AG04450 (cell line): Measurements from ENCODE around the gene ZNF592. TPM values are rescaled to one million over a fixed set of nuclear protein-coding genes. Genes with fewer than 3 reads are reported as not detected.

Source experiments
- CTCF ChIA-PET: fragments of 300-600, 350-600 bp; formaldehyde crosslinking; extraction: SDS; loops from one replicate; lab custom pipeline; 2022; ENCODE audit warnings: antibody characterized with exemption, inconsistent platforms; lab: Charles Lee
- POLR2A ChIA-PET: fragments of 350-600 bp; formaldehyde crosslinking; extraction: SDS; loops from one replicate; lab custom pipeline; 2021; ENCODE audit warnings: antibody characterized with exemption, inconsistent platforms; lab: Yijun Ruan, JAX
- DNase-seq: peaks from one replicate; pipeline ENCODE4 v3.0.0-alpha.2; 2011; ENCODE audit warnings: low read depth, low spot score
- H3K27ac ChIP-seq: one replicate; pipeline ENCODE4 v1.5.1; 2012; ENCODE audit warnings: low read depth, low read length, control low read depth
- H3K27me3 ChIP-seq: one replicate; pipeline ENCODE4 v1.6.0; 2012; ENCODE audit warnings: low read length; ENCODE audit not compliant: control insufficient read depth, insufficient read depth
- H3K4me3 ChIP-seq: 2 replicates; pipeline ENCODE4 v1.5.1; 2011; ENCODE audit warnings: mild to moderate bottlenecking, low read depth, low read length, control low read depth
- H3K9me3 ChIP-seq: 2 replicates; pipeline ENCODE4 v1.5.1; 2012; ENCODE audit warnings: low read length; ENCODE audit not compliant: control insufficient read depth, insufficient read depth
- polyA plus RNA-seq: library from polyadenylated mRNA; depleted of rRNA; stranded (reverse); fragments of >200 nt; gene quantifications from 2 replicates; pipeline ENCODE4 v1.2.3, GENCODE V29; 2011
- TF ChIP-seq, protein P1 (sequence below): IDR thresholded peaks from 2 replicates; pipeline ENCODE4 v1.5.1; 2011; ENCODE audit warnings: low read depth, low read length, control low read depth, inconsistent platforms

The ZNF592 gene
- polyA plus RNA-seq, 1 experiment = 6.2 TPM

DNA sequence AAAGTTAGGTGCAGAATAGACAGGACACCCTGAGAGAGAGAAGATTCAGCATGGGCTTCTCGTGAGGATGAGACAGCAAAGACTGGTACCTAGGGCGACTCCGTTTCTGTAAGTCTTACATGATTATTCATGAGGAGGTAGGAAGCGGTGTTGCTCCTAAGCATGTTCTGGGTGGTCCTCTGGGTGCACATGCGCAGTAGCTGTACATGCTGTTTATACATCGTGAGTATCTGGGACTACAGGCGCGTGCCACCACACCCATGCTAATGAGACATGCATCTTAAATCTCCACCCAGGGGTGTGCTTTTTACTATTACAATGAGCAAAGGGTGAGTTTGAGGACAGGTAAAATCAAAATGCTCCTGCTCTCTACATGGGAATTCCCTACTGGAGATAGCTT lies 81.0 kb downstream of the ZNF592 start:
- POLR2A ChIA-PET = no interaction called here
- Histone ChIP-seq H3K27me3 (peaks cover 22% of the 10 kb centered on the region), H3K9me3 (no peaks in the 10 kb centered on the region), H3K4me3 (no peak overlapping the region), H3K27ac (no peak overlapping the region)
- DNase-seq = no peak
- TF ChIP-seq, protein P1, sequence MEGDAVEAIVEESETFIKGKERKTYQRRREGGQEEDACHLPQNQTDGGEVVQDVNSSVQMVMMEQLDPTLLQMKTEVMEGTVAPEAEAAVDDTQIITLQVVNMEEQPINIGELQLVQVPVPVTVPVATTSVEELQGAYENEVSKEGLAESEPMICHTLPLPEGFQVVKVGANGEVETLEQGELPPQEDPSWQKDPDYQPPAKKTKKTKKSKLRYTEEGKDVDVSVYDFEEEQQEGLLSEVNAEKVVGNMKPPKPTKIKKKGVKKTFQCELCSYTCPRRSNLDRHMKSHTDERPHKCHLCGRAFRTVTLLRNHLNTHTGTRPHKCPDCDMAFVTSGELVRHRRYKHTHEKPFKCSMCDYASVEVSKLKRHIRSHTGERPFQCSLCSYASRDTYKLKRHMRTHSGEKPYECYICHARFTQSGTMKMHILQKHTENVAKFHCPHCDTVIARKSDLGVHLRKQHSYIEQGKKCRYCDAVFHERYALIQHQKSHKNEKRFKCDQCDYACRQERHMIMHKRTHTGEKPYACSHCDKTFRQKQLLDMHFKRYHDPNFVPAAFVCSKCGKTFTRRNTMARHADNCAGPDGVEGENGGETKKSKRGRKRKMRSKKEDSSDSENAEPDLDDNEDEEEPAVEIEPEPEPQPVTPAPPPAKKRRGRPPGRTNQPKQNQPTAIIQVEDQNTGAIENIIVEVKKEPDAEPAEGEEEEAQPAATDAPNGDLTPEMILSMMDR = no peak
- CTCF ChIA-PET = no interaction called here

DNA sequence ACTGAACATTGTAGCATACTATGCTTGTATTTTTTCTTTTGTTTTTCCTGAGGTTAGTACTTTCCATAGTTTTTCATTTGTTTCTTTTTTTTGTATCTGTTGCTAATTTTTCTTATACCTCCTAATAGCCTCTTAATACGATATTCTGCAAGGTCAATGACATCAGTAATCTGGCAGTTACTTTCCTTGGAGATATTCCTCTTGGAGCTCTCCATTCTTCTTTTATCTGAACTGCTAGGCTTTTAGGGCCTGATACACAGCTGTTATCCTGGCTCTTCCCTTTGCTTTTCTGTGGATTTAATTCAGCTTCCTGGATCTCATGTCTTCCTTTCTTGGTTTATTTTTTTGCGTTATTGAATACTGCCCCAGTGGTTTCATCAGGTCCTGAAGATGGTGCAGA lies 81.6 kb downstream of the ZNF592 start:
- Histone ChIP-seq H3K27me3 (peaks cover 22% of the 10 kb centered on the region), H3K4me3 (no peak overlapping the region), H3K9me3 (no peaks in the 10 kb centered on the region), H3K27ac (no peak overlapping the region)
- ChIA-PET CTCF (no interaction called here), POLR2A (no interaction called here)
- DNase-seq = no peak
- TF ChIP-seq, protein P1 = no peak

DNA sequence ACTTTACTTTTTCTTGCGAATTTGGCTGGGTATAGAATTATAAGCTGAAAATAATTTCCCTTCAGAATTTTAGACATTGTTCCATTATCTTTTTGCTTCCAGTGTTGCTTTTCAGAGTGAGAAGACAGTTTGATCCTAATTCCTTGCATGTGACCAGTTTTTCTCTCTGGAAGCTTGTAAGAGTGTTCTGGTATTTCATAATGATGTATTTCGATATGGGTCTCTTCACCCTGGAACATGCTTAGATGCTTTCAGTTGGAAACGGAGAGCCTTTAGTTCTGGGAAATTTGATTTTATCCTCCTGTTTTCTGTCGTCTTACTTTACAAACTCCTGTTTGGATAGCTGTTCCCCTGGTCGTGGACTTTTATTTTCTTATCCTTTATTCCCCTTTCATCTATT lies 82.6 kb downstream of the ZNF592 start:
- no peak for DNase-seq
- Histone ChIP-seq H3K27me3 (peaks cover 22% of the 10 kb centered on the region), H3K4me3 (no peak overlapping the region), H3K27ac (no peak overlapping the region), H3K9me3 (no peaks in the 10 kb centered on the region)
- CTCF ChIA-PET = interaction anchor here (0.6 to 1.2 kb wide), 2 partner anchors 14 to 107 kb away, joined by 3 to 4 read pairs; no protein-coding TSS in a partner anchor
- POLR2A ChIA-PET = no interaction called here
- TF ChIP-seq, protein P1 = no peak

DNA sequence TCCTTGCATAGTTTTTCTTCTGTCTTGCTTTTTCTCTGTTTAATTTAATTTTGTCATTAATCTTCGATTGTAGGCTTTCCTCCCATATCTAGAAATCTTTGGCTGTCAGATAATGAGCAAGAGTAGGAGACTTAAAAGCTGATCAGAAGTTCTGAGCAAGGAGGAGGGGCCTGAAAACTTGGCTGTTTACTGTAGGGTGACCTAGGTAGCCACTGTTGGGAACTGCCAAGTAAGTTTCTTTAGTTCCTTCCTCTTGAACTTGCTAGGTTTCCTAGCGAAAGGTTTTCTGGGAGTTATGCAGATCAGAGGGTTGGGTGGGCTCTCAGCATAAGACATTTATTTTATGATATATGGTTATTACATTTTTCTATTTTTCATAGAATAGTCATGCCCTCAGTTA lies 83.2 kb downstream of the ZNF592 start:
- TF ChIP-seq, protein P1 = no peak
- Histone ChIP-seq H3K27me3 (peaks cover 23% of the 10 kb centered on the region), H3K9me3 (no peaks in the 10 kb centered on the region), H3K4me3 (no peak overlapping the region), H3K27ac (no peak overlapping the region)
- CTCF ChIA-PET = interaction anchor here (0.6 to 1.2 kb wide), 2 partner anchors 14 to 106 kb away, joined by 3 to 4 read pairs; no protein-coding TSS in a partner anchor
- DNase-seq = no peak
- POLR2A ChIA-PET = no interaction called here

DNA sequence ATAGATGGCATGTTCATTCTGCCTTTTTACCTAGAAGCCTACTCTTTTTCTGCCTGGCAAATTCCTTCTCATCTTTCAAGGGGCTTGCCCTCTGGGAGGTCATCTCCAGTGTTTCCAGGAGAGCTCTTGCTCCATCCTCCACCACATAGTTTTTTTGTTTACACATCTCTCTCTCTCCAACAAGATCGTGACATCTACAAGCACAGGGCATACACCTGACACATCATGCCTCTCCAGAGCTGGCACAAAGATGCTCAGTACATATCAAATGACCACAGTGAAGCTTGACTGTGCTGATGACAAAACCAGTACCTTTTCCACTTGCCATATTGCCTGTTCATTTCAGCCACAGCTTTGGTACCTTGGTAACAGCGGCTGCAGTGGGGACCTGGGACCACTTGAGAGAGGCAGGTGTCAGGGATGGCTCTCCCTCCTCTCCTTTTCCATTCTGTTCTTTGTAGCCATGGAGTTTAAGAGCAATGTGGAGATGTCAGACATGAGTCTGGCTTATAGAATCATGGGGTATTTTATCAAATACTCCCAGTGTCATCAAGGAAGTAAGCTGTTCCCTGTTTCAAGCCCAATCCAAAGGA lies 84.2 kb downstream of the ZNF592 start:
- Histone ChIP-seq H3K9me3 (no peaks in the 10 kb centered on the region), H3K4me3 (no peak overlapping the region), H3K27ac (no peak overlapping the region), H3K27me3 (peaks cover 28% of the 10 kb centered on the region)
- no peak for DNase-seq
- ChIA-PET POLR2A (no interaction called here), CTCF (no interaction called here)
- TF ChIP-seq, protein P1 = no peak
